Skin epidermis (tissue), 12 donors: Measurements from ENCODE around the gene RNF227.
"Not testable (repeated sequence)": the region's sequence is repeated elsewhere in the genome, so short reads cannot be mapped to it uniquely, and the experiment has no call there.

Source experiments
- H3K27ac ChIP-seq, 21 experiments: fragments of 200-600 bp; sonication (generic) in 11 of 21; one replicate each; pipeline ENCODE4 v1.5.0; 2020; ENCODE audit warnings: mild to moderate bottlenecking in 3 of 21, inconsistent platforms in 2 of 21, moderate library complexity in 2 of 21
- H3K4me3 ChIP-seq, 7 experiments: fragments of 200-600 bp; sonication (generic) in 2 of 7; one replicate each; pipeline ENCODE4 v1.5.0; 2020; ENCODE audit warnings: inconsistent platforms in 2 of 7, mild to moderate bottlenecking in 2 of 7, moderate library complexity in 1 of 7

Gene RNF227

GRCh38 chr17:7880076-7880868 lies 35.8 kb downstream of the RNF227 start:
- no peak overlapping the region for H3K27ac ChIP-seq

GRCh38 chr17:7878234-7878633 lies 37.9 kb downstream of the RNF227 start:
- H3K27ac ChIP-seq: no peak overlapping the region
- no peak overlapping the region for H3K4me3 ChIP-seq

More at GRCh38 chr17:7880076-7880868, 35.8 kb downstream of the RNF227 start:
- no peak overlapping the region for H3K4me3 ChIP-seq

GRCh38 chr17:7875804-7876370 lies 40.2 kb downstream of the RNF227 start:
- Histone ChIP-seq H3K4me3 (no peak overlapping the region), H3K27ac (no peak overlapping the region)

GRCh38 chr17:7873051-7873450 lies 43.0 kb downstream of the RNF227 start:
- H3K4me3 ChIP-seq: no peak overlapping the region
- H3K27ac ChIP-seq: no peak overlapping the region

- peak overlapping the region in 12 of 21 experiments; percentile 2 to 70 (median 32) for H3K27ac ChIP-seq
Measured at GRCh38 chr17:7867881-7868329, 48.2 kb downstream of the RNF227 start.

GRCh38 chr17:7864995-7865650 lies 51.0 kb downstream of the RNF227 start:
- Histone ChIP-seq H3K4me3 (no peak overlapping the region), H3K27ac (no peak overlapping the region)

More at GRCh38 chr17:7867881-7868329, 48.2 kb downstream of the RNF227 start:
- no peak overlapping the region for H3K4me3 ChIP-seq

GRCh38 chr17:7864384-7864783 lies 51.7 kb downstream of the RNF227 start:
- H3K27ac ChIP-seq, H3K4me3 ChIP-seq: not testable (repeated sequence)
